Measurements from ENCODE around the gene PGS1.

PGS1 gene

DNA sequence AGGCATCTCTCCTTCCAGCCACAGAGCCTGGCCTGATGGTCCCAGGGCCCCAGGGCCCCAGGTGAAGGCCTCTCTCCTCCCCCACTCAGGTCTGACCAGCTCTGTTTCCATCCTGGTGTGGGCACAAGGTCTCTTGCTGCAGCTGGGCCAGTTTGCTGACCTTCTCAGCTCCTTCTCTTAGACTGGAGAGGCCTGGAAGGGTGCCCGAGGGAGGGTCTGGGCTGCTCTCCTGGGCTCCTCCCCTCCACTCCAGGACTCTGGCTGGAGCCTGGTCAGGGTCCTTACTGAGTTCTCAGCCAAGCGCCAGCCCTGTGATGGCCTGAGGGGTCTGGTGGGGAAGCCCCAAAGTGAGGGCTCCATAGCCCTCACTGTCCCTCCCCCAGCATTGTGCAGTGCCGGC lies 31.0 kb upstream of the PGS1 start:
- CTCF ChIA-PET, result no interaction called here
- TF ChIP-seq, protein P1, sequence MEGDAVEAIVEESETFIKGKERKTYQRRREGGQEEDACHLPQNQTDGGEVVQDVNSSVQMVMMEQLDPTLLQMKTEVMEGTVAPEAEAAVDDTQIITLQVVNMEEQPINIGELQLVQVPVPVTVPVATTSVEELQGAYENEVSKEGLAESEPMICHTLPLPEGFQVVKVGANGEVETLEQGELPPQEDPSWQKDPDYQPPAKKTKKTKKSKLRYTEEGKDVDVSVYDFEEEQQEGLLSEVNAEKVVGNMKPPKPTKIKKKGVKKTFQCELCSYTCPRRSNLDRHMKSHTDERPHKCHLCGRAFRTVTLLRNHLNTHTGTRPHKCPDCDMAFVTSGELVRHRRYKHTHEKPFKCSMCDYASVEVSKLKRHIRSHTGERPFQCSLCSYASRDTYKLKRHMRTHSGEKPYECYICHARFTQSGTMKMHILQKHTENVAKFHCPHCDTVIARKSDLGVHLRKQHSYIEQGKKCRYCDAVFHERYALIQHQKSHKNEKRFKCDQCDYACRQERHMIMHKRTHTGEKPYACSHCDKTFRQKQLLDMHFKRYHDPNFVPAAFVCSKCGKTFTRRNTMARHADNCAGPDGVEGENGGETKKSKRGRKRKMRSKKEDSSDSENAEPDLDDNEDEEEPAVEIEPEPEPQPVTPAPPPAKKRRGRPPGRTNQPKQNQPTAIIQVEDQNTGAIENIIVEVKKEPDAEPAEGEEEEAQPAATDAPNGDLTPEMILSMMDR (conservative IDR thresholded peaks at IDR 0.05; ENCODE audit: low read depth), result no peak
- H3K27ac ChIP-seq, result no peak overlapping the region
- DNase-seq (ENCODE audit: low spot score), result no peak
- POLR2A ChIA-PET (ENCODE audit: low non-redundant PET), result no interaction called here

DNA sequence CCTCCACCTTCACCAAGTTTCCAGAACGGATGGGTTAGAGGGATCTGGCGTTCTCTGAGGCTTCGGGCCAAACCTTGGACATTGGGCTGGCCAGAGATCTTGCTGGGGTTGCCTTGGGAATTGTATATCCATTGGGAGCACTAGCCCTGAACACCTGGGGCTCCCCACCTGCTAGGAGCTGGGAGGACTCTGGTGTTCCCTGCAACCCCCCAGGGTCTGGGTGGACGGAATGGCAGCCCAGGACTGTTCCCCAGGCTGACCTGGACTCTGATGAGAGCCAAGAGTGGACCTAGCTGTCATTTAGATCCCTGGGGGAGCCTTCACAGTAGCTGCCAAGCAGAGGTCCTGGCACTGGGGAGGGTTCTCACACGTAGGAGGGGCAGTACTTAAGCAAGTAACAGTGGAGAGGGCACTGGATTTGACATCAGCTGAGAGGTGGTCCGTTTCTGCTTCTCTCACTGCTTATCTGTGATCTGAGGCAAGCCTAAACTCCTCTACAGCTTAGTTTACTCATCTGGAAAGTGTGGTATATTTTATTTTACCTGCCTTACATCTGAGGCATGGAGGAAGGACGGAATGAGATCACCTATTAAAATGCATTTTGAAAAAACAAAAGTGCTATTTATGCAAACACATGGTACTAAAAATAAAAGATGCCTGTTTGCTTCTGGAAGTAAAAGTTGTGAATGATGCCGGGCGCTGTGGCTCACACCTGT lies 30.2 kb upstream of the PGS1 start:
- CTCF ChIA-PET, result no interaction called here
- no peak overlapping the region for H3K27ac ChIP-seq

DNA sequence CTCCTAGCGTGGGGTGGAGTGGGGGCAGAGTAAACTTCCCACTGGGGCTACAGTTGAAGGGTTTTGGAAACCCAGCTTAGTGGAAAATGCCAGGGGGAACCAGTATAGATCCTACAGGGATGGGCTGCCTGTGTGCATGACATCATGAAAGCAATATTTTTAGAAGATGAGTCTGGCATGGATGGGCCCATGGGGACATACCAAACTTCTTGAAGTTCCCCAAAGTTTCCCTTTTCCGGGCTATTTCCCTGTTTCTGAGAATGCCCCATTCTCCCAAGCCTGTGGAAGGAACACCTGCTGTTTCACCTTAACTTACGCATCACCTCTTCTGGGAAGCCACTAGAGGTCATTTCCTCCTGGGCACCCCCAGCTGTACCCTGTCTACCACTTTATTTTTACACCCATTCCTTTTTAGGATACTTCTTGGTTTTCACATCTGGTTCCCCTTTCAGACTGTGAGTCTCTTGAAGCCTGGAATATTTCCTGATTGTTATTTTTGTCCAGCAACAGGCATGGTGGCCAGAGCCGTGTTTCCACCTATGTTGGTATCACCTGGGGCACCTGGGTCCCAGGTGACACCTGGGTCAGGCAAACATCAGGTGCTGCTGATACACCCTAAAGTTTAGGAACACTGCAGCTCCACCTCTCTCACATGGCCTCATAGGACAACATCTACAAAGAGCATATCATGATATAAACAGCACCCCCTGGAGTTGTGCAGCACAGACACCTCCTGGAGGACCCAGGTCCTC lies 28.4 kb upstream of the PGS1 start:
- no peak overlapping the region for H3K27ac ChIP-seq
- DNase-seq (ENCODE audit: low spot score), result no peak
- ChIA-PET CTCF (no interaction called here), POLR2A (ENCODE audit: low non-redundant PET) (no interaction called here)
- TF ChIP-seq, protein P1 (conservative IDR thresholded peaks at IDR 0.05; ENCODE audit: low read depth), result no peak

More for the DNA sequence above, 30.2 kb upstream of the PGS1 start:
- no peak for DNase-seq (ENCODE audit: low spot score)
- POLR2A ChIA-PET (ENCODE audit: low non-redundant PET), result no interaction called here
- TF ChIP-seq, protein P1 (conservative IDR thresholded peaks at IDR 0.05; ENCODE audit: low read depth), result no peak

DNA sequence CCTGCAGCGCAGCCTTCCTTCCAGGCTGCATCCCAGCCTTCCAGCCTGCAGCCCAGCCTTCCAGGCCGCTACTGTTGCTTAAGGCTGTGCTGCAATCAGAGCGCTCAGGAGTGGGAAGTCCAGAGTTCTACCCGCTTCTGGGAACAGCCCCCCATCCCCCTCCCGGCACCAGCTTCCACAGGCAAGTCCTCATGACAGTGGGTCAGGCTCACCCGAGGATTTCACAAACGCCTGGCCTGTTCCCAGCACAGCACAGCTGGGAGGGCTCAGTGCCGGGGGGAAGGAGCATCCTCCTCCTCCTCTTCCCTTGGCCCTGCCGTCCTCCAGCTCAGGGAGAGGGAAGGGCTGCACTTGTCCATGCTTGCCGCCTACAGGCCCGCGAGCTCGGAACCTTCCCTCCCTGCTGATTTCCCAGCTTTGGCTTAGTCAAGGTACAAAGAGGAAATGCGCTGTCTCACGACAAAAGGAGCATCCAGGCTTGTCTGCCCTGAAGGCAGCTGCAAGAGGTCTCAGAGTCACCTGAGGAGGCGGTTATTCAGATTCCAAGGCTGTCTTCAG lies 26.9 kb upstream of the PGS1 start:
- POLR2A ChIA-PET (ENCODE audit: low non-redundant PET), result interaction anchor here (0.6 to 0.7 kb wide), 2 partner anchors 9 to 38 kb away, joined by 3 to 4 read pairs; no protein-coding TSS in a partner anchor
- CTCF ChIA-PET, result interaction anchor here (0.6 kb wide), 2 partner anchors 100 to 268 kb away, joined by 3 read pairs; no protein-coding TSS in a partner anchor
- TF ChIP-seq, protein P1 (conservative IDR thresholded peaks at IDR 0.05; ENCODE audit: low read depth), result no peak
- peak; percentile 73 for DNase-seq (ENCODE audit: low spot score)
- peak overlapping the region; percentile 97 for H3K27ac ChIP-seq

DNA sequence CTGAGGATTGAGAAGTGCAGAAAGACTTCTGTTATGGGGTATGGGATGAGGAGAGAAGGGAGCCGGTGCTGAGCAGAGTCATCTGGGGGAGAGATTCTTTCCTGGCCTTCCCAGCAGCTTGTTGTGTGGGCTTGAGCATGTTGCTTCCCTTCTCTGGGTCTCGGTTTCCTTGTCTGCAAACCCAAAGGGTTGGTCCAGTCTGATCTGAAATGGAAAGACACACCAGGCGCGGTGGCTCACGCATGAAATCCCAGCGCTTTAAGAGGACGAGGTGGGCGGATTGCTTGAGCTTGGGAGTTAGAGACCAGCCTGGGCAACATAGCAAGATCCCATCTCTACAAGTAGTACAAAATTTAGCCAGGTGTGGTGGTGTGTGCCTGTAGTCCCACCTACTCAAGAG lies 24.6 kb upstream of the PGS1 start:
- CTCF ChIA-PET, result interaction anchor here (0.6 to 0.7 kb wide), 2 partner anchors 28 to 68 kb away, joined by 3 read pairs; no protein-coding TSS in a partner anchor
- POLR2A ChIA-PET (ENCODE audit: low non-redundant PET), result no interaction called here
- no peak for DNase-seq (ENCODE audit: low spot score)
- TF ChIP-seq, protein P1 (conservative IDR thresholded peaks at IDR 0.05; ENCODE audit: low read depth), result no peak
- peak overlapping the region; percentile 97 for H3K27ac ChIP-seq

- CTCF ChIA-PET, result interaction anchor here (0.6 kb wide), 1 partner anchor 1779 kb away, joined by 3 read pairs; no protein-coding TSS in a partner anchor
- POLR2A ChIA-PET (ENCODE audit: low non-redundant PET), result no interaction called here
- TF ChIP-seq, protein P1 (conservative IDR thresholded peaks at IDR 0.05; ENCODE audit: low read depth), result no peak
- DNase-seq (ENCODE audit: low spot score), result no peak
- peak overlapping the region; percentile 97 for H3K27ac ChIP-seq
Measured at GRCh38 chr17:78355045-78355641, 23.3 kb upstream of the PGS1 start.
